Measurements from ENCODE around the gene PFKFB2.

GRCh38 chr1:207072233-207072632 lies 19.2 kb downstream of the PFKFB2 start:
- TF ChIP-seq CTCF (IDR thresholded peaks at IDR 0.05) = no peak
- no peak for TF ChIP-seq POLR2A (IDR thresholded peaks at IDR 0.05)
